Measurements from ENCODE around the gene ATF3. TPM values are rescaled to one million over a fixed set of nuclear protein-coding genes. Genes with fewer than 3 reads are reported as not detected.

ATF3 gene
- total RNA-seq, 1 experiment from 2014 or later, result 114 TPM

GRCh38 chr1:212566522-212567479, 41.8 kb upstream of the ATF3 start:
- no peak for TF ChIP-seq CTCF (IDR thresholded peaks at IDR 0.05; ENCODE audit: unreplicated experiment)
- Mint-ChIP-seq H3K4me3 (ENCODE audit: unreplicated experiment) (peak overlapping the region; percentile 72), H3K36me3 (ENCODE audit: insufficient read depth, unreplicated experiment) (no peaks in the 10 kb centered on the region), H3K27ac (ENCODE audit: low read depth, unreplicated experiment) (peak overlapping the region; percentile 78), H3K9me3 (ENCODE audit: unreplicated experiment) (no peaks in the 10 kb centered on the region), H3K4me1 (ENCODE audit: insufficient read depth, unreplicated experiment) (peaks cover 17% of the 10 kb centered on the region), H3K27me3 (ENCODE audit: insufficient read depth, unreplicated experiment) (no peaks in the 10 kb centered on the region)
- BruUV-seq (replicated peaks), result TSS peak; percentile 81
- ChIA-PET CTCF (interaction anchor here (0.6 to 3.9 kb wide), 14 partner anchors 13 to 215 kb away, joined by 3 to 30 read pairs (median 5); partner anchors contain the start of gene ATF3), POLR2A (interaction anchor here (0.6 to 4.1 kb wide), 34 partner anchors 8 to 429 kb away, joined by 3 to 86 read pairs (median 4); partner anchors contain the start of genes ATF3, FLVCR1 and NSL1)
- intact Hi-C loops (cut with micrococcal nuclease), result loop anchor here (1.0 to 2.0 kb wide), 4 partner anchors 30 to 90 kb away; partner anchors contain the start of gene ATF3
- DNase-seq (ENCODE audit: unreplicated experiment), result peak; percentile 94

- Mint-ChIP-seq H3K36me3 (ENCODE audit: insufficient read depth, unreplicated experiment) (no peaks in the 10 kb centered on the region), H3K27me3 (ENCODE audit: insufficient read depth, unreplicated experiment) (no peaks in the 10 kb centered on the region), H3K4me1 (ENCODE audit: insufficient read depth, unreplicated experiment) (peaks cover 17% of the 10 kb centered on the region), H3K9me3 (ENCODE audit: unreplicated experiment) (no peaks in the 10 kb centered on the region), H3K4me3 (ENCODE audit: unreplicated experiment) (peak overlapping the region; percentile 72), H3K27ac (ENCODE audit: low read depth, unreplicated experiment) (peak overlapping the region; percentile 78)
- no TSS peak for BruUV-seq (replicated peaks)
- DNase-seq (ENCODE audit: unreplicated experiment), result no peak
- TF ChIP-seq CTCF (IDR thresholded peaks at IDR 0.05; ENCODE audit: unreplicated experiment), result no peak
- ChIA-PET POLR2A (interaction anchor here (0.6 to 4.1 kb wide), 29 partner anchors 9 to 428 kb away, joined by 3 to 86 read pairs (median 6); partner anchors contain the start of genes ATF3 and FLVCR1), CTCF (interaction anchor here (0.8 to 3.9 kb wide), 10 partner anchors 12 to 214 kb away, joined by 3 to 30 read pairs (median 7); partner anchors contain the start of gene ATF3)
- intact Hi-C loops (cut with micrococcal nuclease), result loop anchor here (1.0 to 2.0 kb wide), 4 partner anchors 29 to 90 kb away; partner anchors contain the start of gene ATF3
Measured at GRCh38 chr1:212567638-212568037, 40.9 kb upstream of the ATF3 start.

- no peak overlapping the region for H3K4me3 Mint-ChIP-seq (ENCODE audit: unreplicated experiment)
- peaks cover 17% of the 10 kb centered on the region for H3K4me1 Mint-ChIP-seq (ENCODE audit: insufficient read depth, unreplicated experiment)
- ChIA-PET CTCF (interaction anchor here (0.6 to 0.7 kb wide), 5 partner anchors 28 to 955 kb away, joined by 3 read pairs; partner anchors contain the start of gene ATF3), POLR2A (interaction anchor here (0.6 to 2.3 kb wide), 7 partner anchors 10 to 134 kb away, joined by 3 to 10 read pairs (median 6); partner anchors contain the start of gene ATF3)
- H3K27ac Mint-ChIP-seq (ENCODE audit: low read depth, unreplicated experiment), result no peak overlapping the region
- no peak for DNase-seq (ENCODE audit: unreplicated experiment)
- no peaks in the 10 kb centered on the region for H3K9me3 Mint-ChIP-seq (ENCODE audit: unreplicated experiment)
- no peaks in the 10 kb centered on the region for H3K36me3 Mint-ChIP-seq (ENCODE audit: insufficient read depth, unreplicated experiment)
- no TSS peak for BruUV-seq (replicated peaks)
- intact Hi-C loops (cut with micrococcal nuclease), result no loop called here
- no peaks in the 10 kb centered on the region for H3K27me3 Mint-ChIP-seq (ENCODE audit: insufficient read depth, unreplicated experiment)
- no peak for TF ChIP-seq CTCF (IDR thresholded peaks at IDR 0.05; ENCODE audit: unreplicated experiment)
Measured at GRCh38 chr1:212568978-212569537, 39.5 kb upstream of the ATF3 start.

All from MCF 10A (cell line).